Limb (tissue), 2 donors: ENCODE data around the gene SOX8.

Source experiments
- DNase-seq, 2 donors: peaks; one replicate each; pipeline ENCODE4 v3.0.0-alpha.2; 2016; ENCODE audit errors: extremely low spot score in 2 of 2

The SOX8 gene

DNA sequence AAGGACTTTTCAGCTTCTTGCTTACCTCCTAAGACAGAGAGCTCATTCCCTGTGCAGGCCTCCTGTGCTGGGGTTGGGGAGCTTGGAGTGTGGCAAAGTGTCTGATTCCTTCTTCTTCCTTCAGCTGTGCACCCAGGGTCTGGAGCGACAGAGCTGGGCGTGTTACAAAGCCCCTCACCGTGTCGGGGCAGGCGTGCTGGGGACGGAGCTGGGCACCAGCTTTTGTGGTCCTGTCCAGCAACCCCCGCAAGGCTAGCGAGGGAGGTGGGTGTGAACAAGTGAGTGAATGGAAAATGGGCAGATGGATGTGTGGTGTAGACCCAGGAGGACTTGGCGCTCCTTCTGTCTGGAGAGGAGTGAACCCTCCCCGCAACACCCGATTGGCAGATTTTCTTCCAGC, 23.7 kb downstream of the SOX8 start:
- DNase-seq, result no peak

DNA sequence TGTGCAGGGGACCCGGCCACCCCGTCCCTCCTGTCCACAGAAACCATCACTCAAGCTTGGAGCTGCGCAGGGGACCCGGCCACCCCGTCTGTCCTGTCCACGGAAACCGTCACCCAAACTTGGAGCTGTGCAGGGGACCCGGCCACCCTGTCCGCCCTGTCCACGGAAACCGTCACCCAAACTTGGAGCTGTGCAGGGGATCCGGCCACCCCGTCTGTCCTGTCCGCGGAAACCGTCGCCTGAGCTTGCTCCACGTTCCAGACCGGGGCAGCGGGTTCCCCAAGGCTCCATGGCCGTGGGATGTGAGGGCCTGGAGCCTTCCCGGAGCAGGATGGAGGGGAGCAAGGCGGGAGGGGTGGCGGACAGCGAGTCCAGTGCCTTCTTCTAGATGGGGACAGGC, 25.2 kb downstream of the SOX8 start:
- DNase-seq, result no peak

DNA sequence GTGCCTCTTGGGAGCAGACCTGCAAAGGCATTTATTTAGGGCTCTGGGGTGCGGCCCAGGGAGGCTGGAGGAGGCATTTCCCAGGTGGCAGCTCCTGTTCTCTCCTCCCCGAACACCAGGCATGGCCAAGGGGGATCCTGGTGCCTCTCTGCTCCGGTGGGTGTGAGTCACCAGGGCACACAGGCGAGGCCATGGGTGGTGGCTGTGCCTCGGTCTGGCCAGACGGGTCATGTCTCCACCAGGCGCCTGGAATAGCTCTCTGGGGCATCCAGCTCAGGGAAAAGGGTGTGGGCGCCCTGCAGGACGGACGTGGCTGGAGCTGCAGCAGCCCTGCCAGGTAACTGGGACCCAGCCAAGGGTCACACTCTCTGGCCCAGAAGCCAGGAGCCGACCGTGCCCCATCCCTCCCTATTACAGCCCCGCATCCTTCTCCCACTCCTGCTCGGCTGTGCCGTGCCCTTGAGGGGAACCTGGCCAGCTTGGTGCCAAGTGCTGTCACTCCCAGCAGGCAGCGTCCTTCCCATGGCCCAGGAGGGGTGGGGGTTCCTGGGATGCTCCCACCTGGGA, 25.8 kb downstream of the SOX8 start:
- no peak for DNase-seq

DNA sequence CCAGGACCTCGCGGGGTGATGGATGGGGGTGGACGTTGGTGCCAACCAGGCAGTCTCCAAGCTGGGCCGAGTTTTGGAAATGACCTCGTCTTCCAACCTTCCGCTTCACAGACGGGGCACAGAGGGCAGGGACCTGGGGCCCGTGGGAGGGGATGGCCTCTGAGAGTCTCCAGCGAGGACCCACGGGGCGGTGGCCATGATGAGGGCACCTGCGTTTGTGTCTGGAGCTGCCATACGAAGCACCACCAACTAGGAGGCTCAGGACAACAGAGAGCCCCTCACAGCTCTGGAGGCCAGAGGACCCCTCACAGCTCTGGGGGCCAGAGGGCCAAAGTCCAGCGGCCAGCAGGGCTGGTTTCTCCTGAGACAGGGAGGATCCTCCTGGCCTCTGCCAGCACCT, 26.5 kb downstream of the SOX8 start:
- DNase-seq, result no peak

DNA sequence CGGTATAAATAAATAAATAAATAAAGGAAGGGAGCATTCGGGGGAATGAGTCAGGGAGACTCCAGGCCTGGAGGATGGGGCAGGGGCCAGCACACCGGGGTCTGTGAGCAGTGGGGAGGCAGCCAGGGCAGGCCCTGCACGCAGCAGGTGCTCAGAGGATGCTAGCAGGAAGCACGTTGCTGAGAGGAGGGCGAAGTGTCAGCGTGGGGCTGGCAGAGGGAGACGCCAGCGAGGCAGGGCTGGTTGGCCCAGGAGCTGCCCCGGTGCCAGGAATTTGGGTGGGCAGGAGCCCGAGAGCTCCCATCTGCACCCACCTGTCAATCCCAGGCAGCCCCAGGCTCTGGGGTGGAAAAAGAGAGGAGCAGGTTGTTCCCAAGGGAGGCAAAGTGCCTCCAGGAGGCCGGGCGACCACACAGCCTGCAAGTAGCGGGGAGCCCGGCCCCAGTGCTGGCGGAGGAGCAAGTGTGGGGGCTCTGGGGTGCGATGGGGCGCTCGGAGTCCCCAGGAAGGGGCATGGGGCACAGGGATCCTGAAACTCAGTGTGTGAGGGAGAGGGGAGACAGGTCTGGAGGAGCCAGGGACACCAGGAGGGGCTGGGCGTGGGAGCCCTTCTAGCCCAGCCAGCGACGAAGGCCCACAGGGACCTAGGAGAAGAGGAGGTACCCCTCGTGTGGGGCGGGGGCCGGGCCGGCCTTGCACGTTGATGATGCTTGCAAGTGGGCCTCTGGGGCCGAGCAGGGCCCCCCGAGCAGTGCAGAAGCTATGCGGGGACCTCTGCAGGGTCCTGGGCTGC, 28.0 kb downstream of the SOX8 start:
- DNase-seq, result no peak

DNA sequence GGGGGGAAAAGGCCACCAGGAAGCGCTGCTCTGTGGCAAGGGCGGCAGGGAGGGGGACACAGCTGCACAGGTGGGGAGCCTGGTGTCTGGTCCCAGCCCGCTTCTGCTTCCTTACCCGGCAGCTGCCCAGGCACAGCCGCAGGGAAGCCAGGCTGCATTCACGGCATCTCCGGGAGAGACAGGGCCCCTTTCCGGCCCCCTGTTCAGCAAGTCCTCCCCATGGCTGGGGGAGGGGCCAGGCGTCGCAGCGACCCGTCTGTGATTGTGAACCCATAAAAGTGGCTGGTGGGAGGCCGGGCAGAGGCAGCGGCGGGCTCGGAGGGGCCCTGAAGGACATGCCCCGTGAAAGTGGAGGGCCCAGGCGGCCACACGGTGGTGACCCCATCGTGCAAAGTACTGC, 28.7 kb downstream of the SOX8 start:
- peak in 1 of 2 donors; percentile 73 for DNase-seq

DNA sequence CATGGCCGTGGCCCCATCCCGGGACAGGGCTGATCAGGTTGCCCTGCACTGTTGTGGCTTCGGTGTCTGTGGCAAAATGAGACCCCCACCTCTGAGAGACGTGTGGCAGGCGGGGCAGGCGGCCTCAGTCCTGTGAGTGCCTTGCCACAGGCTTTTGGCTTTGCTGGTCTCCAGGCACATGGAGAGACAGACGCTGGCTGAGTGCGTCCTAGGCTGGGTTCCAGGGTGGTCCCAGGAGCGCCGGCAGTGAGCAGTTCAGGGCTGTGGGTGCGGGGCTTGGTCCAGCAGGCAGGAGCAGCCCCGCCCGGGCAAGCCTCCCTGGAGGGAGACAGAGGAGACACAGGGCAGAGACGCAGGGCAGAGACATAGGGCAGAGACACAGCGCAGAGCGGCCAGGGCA, 29.2 kb downstream of the SOX8 start:
- DNase-seq, result no peak

DNA sequence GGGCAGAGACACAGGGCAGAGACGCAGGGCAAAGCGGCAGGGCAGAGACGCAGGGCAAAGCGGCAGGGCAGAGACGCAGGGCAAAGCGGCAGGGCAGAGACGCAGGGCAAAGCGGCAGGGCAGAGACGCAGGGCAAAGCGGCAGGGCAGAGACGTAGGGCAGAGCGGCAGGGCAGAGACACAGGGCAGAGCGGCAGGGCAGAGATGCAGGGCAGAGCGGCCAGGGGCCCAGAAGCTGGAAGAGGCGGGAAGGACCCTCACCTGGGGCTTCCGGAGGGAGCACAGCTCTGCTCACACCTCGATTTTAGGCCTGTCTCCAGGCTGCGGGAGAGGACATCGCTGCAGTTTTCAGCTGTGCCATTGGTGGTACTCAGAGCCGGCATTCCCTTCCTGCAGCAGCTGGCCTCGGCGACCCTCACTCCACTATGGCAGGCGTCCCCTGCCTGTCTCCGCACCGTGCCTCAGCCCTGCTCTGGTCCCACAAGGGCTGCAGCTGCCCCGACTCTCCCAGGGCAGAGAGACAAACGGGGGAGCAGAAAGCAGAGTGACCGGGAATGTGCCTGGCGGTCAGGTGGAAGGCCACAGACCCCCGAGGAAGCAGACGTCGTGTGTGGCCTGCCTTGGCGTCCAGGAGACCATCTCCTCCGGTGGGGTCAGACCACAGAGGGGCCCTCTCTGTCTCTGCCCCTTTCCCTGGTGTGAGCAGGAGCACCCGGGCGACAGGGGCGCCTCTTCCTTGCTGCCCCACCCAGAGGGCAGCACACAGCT, 29.9 kb downstream of the SOX8 start:
- DNase-seq, result no peak

DNA sequence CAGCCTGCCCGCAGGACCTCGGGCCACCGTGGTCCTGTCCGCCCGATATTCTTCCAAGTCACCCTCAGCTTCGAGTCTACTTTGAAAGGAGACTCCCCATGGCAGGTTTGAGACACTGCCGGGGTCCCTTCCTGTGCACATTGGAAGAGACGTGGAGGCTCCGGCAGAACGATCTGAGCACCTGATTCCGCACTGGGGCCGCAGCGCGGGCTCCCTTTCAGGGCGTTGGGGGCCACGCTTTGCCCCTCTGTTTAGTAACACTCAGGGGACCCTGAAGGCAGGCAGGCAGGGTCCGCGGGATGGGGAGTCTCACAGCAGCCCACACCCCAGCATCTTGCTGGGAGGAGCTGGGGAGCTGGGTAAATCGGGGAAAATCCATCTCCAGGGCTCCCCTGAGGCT, 30.6 kb downstream of the SOX8 start:
- no peak for DNase-seq

DNA sequence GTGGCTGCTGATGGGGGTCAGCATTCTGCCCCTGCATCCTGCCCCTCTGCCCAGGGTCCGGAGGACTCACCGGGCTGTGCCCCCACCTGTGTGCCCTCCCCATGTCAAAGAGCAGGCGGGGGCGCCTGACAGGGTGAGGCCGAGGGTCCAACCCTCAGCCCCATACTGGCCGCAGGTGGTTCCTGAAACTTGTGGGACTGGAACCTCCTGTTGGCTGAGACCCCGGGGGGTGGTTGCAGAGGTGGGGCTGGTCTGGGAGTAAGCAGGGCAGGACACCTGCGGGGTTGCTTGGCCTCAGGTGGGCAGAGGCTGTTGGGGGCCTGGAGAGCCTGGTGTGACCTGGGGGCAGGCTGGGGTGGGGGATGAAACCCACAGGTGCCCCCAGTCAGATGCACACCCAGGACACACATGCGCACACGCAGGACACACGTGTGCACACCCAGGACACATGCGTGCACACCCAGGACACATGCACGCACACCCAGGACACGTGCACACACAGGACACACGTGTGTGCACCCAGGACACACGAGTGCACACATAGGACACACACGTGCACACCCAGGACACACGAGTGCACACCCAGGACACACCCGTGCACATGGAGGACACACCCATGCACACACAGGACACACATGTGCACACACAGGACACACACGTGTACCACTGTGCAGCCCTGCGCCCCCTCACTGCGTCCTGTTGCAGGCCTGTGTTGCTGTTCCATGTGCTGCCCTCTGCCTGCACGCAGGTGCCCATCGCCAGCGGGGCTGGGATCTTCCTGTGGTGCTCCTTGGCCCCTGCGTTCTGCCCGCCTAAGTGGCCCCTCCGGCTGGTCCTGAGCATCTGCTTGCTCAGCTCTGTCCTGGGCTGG, 31.4 kb downstream of the SOX8 start:
- DNase-seq, result no peak

DNA sequence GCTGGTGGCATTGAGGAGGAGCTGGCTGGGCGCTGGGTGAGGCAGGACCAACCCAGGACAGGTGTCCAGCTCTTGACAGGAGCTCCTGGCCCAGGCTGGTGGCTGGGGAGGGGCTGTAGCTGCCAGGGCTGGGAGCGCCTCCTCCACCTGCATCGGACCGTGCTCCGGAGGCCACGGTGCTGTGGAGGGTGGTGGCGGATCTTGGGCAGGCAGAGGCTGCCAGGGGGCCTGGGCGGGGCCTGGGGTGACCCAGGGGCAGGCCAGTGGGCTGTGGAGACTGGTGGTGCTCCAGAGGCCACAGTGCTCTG, 32.0 kb downstream of the SOX8 start:
- no peak for DNase-seq

DNA sequence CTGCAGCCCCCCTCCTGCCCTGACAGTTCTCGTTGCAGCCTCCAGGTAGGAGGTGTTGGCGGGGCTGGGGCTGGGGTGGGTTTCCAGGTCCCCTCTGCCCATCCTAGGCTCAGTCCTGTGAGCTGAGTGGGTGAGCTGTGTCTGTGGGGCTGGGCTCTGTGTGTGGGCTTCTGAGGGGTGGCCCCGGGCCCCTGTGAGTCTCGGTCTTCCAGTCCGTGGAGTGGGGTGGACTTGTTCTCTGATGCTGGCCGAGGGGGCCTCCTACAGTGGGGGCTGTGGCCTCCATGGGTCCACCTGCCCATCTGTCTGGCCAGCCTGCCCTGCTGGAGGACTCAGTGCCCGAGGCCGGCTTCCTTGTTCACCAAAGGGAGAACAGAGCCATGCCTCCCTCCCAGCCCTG, 32.7 kb downstream of the SOX8 start:
- no peak for DNase-seq

DNA sequence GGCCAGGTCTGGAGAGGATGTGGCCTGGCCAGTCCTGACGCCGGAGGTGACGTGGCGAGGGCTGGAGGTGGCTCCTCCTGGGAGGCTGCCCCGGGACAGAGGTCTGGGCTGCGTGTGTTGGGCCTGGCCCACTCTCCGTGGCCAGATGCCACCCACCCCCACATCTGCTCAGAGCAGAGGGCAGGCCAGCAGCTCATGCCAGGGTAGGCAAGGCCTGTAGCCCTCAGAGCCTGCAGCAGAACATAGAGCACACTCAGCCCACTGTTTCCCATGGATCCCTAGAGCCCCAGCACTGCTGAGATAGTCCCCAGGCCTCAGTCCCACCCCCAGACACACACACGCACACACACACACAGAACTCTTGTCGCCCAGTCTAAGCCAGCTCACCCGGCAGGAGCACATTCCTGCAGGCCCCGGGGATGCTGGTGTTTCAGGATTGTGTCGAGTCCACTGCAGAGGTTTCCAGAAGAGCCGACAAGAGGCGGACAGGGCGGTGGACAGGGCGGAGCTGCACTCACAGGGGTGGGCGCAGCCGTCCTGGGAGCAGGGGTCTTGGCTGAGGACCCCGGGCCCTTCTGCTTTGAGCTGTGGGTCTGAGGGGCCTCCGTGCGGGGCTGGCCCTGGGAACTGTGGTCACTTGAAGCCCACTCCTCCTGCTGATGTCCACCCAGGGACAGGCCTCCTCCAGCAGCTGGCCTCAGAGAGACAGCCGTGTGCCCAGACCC, 33.4 kb downstream of the SOX8 start:
- DNase-seq, result no peak

DNA sequence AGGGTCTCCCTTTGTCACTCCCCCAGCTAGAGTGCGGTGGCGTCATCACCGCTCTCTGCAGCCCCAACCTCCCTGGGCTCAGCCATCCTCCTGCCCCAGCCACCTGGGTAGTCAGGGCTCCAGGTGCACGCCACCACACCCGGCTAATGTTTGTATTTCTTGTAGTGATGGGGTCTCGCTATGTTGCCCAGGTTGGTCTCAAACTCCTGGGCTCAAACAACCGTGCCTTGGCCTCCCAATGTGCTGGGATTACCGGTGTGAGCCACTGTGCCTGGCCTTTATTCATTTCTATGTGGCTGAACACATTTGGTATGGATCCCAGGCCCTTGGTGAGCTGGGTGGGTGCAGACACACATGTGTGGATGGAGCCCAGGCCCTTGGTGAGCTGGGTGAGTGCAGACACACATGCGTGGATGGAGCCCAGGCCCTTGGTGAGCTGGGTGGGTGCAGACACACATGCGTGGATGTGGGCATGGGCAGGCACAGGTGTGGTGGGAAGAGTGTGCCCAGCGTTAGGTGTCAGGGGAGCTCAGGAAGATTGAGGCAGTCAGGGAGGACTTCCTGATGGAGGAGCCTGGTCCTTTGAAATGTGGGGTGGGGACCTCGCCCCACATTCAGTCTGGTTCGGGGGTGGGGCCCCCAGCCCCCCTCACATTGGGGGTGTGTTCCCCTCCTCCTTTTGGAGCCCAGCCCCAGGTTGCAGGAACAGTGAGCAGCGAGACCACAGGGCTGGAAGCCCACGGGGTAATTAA, 37.1 kb downstream of the SOX8 start:
- no peak for DNase-seq

DNA sequence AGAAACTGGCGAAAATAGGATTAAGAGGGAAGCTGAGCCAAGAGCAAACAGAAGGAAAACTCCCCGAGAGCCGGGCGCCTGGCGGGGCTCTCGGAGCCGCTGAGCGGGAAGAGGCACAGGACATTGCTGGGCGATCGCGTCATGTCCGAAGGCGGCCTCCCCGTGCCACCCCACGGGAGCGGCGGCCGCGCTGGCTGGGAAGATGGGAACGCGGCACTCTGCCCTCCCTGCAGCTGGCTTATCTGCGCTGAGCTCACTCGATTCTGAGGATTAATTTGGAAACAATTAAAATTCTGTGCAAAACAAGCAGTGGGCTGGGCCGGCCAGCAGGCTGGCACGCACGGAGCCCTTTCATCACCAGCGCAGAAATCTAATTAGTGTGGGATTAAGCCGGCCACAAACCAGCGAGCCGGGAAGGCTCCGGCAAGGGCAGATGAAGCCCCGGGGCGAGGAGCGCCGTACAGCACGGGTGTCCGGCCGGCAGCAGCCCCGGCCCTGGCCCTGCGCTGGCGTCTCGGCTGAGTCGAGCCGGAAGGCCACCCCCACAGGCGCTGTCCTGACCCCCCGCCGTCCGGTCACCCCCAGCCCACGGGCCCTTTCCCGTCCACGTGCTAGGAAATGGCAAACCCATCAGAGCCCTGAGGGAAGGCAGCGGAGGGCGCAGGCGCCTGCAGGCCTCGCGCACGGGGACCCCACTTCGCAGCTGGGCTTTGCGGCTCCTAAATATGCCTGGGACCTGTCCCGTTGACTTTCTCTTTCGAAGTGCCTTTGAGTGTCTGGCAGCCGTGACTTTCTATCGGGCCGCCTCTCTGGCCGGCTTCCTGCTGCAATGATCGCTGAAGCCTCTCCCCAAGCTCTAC, 37.9 kb downstream of the SOX8 start:
- DNase-seq, result no peak

DNA sequence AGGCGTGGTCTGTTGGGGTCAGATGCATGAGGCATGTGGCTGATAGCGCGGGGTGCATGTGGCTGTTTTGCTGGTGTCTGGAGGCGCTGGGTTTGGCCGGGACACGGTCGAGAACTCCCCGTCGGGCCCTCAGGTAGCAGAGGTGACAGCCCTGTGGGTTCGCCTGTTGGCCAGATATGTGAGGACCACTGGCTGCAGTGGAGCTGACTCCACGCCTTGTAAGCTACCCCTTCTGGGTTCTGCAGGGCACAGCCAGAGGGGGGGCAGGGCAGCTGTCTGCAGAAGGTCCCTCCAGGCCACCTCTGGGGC, 38.5 kb downstream of the SOX8 start:
- no peak for DNase-seq

DNA sequence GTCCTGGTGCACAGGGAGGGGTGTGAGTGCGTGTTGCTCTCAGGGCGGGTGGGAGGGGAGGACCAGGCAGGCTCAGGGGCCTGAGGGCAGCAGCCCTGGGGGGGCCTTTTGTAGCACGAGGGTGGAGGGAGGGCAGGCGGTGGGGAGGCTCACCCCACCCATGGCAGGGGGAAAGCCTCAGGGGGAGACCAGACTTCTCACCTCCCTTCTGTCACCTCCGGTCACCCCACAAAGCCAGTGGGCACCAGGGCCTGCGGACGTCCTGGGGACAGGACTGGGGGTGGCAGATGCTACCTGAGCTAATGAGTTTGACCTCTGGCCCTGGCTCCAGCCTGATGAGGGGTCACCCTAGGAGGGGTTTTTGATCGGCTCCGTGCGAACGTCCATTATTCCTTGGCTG, 39.0 kb downstream of the SOX8 start:
- no peak for DNase-seq

DNA sequence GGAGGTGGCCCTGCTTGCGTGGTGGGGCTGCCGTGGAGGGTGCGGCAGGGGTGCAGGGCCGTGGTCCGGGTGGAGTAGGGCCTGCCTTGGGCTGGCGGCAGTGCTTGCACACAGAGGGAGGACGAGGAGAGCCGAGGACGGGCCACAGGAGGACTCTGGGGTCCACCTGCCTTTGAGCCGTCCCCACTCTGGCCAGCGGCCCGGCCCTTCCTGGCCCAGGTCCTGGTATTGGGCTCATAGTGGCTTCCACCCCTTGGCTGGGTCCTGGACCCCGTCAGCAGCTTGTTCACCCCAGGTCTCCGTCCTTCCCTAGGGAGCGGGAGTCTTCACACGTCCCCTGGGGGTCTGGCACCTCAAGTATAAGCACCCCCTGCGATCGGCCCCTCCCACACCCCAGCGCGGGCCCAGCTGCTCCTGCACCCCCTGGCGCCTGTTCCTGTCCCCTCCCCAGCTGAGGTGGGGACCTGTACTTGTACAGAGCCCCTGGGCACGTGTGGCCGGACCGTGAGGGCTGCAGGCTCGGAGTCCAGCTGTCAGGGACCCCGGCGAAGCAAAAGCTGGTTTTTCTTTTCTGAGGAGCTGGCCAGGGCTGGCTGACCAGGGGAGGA, 40.1 kb downstream of the SOX8 start:
- no peak for DNase-seq

DNA sequence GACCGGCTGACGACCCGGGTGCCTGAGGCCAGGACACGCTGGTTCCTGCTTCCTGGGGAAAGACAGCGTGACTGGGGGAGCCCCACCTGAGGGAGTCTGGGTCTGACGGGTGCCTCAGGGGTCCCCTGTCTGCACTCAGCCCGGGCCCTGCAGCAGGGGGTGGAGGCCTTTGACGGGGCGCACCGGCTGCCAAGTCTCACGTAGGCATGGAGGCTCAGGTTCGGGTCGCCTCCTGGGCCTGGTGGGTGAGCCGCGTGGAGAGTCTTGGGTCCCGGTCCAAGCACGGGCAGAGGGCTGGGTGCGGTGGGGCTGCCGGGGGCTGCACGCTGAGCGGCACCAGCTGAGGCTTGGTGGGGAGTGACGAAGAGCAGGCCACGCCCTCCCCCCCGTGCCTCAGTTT, 40.9 kb downstream of the SOX8 start:
- no peak for DNase-seq
